ENCODE measurements around the gene KAZN. TPM values are rescaled to one million over a fixed set of nuclear protein-coding genes. Genes with fewer than 3 reads are reported as not detected.

KAZN gene
- total and polyA plus RNA-seq, 9 donors = 10.1 to 56.4 (median 27.9) TPM

DNA sequence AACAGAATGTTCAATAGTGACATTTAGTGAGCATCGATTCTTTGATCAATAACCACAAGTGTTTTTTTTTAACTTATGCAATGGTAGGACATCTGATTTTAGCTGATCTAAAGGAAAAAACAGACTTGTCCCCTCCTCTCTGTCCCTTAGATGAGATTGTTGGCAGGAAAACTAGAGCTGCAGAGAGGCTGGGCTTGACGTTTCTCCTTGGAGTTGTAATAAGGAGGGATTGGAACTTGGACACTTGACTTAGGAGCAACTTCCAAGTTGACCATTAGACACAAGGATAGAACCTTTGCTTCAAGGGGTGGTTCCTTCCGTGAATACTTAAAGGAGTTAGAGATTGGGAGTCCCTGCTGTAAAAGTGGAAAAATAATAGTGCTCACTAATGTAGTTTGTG is 49.9 kb downstream of the KAZN start:
- 62 to 68% (median 65%) methylated on average over 3 of the region's 3 CpGs for WGBS, 3 donors
- no peak overlapping the region for H3K27ac ChIP-seq
- intact Hi-C loops (cut with DNase I) = no loop called here

DNA sequence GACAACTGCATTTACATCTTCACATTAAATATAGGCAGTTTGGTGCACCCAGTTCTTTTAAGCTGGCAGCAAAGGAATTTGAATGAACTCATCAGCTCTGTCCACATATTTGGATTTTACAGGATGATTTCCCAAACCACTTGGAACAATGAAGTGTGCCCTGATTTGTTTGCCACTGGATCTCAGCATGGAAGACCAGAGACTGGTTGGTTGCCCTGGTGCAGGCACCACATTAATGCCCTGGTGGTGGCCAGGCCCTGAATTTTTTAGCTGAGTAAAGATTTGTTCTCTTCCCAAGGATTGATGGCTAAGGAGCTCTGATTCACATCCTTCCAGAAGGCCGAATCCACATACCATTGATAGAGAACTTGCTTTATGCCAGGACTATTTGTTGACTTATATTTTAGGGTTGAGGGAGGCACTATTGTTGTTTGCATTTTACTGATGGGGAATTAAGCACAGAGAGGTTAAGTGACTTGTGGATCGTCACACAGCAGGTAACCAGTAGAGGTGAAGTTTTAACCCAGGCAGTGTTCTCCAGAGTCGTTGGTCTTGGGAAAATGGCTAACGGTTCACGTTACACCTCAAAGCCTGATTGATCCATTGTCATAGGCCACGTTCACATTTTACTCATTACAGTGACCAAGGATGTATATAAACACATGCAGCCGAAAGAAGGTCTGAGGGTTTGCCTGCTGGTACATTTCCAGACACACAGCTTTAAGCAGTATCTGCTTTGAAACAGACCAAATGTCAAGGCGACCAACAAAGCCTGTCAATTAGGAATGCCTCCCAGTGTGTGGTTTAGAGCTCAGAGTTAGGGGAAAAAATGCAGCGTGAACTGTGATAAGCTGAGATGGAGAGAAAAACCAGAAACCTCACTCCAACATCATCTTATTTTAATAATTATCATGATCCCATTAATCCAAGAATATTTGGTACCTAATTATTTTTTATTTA is 50.7 kb downstream of the KAZN start:
- no peak for DNase-seq
- 44 to 59% (median 45%) methylated on average over 9 of the region's 9 CpGs for WGBS, 3 donors
- Histone ChIP-seq H3K9me3 (no peaks in the 10 kb centered on the region), H3K27me3 (no peaks in the 10 kb centered on the region), H3K36me3 (no peaks in the 10 kb centered on the region), H3K4me1 (ENCODE audit: insufficient read depth) (peaks cover 3% of the 10 kb centered on the region), H3K27ac (no peak overlapping the region), H3K4me3 (no peak overlapping the region)
- intact Hi-C loops (cut with DNase I) = no loop called here
- no peak for TF ChIP-seq POLR2A (IDR thresholded peaks at IDR 0.05)
- TF ChIP-seq, protein P1, sequence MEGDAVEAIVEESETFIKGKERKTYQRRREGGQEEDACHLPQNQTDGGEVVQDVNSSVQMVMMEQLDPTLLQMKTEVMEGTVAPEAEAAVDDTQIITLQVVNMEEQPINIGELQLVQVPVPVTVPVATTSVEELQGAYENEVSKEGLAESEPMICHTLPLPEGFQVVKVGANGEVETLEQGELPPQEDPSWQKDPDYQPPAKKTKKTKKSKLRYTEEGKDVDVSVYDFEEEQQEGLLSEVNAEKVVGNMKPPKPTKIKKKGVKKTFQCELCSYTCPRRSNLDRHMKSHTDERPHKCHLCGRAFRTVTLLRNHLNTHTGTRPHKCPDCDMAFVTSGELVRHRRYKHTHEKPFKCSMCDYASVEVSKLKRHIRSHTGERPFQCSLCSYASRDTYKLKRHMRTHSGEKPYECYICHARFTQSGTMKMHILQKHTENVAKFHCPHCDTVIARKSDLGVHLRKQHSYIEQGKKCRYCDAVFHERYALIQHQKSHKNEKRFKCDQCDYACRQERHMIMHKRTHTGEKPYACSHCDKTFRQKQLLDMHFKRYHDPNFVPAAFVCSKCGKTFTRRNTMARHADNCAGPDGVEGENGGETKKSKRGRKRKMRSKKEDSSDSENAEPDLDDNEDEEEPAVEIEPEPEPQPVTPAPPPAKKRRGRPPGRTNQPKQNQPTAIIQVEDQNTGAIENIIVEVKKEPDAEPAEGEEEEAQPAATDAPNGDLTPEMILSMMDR (IDR thresholded peaks at IDR 0.05) = no peak
- TF ChIP-seq EP300 (IDR thresholded peaks at IDR 0.05) = no peak

More for the DNA sequence above, 49.9 kb downstream of the KAZN start:
- Histone ChIP-seq H3K27me3 (no peaks in the 10 kb centered on the region), H3K4me3 (no peak overlapping the region), H3K36me3 (no peaks in the 10 kb centered on the region), H3K4me1 (ENCODE audit: insufficient read depth) (peaks cover 3% of the 10 kb centered on the region), H3K9me3 (no peaks in the 10 kb centered on the region)
- DNase-seq = no peak
- TF ChIP-seq POLR2A (IDR thresholded peaks at IDR 0.05) = no peak
- TF ChIP-seq, protein P1 (IDR thresholded peaks at IDR 0.05) = no peak
- TF ChIP-seq EP300 (IDR thresholded peaks at IDR 0.05) = no peak

DNA sequence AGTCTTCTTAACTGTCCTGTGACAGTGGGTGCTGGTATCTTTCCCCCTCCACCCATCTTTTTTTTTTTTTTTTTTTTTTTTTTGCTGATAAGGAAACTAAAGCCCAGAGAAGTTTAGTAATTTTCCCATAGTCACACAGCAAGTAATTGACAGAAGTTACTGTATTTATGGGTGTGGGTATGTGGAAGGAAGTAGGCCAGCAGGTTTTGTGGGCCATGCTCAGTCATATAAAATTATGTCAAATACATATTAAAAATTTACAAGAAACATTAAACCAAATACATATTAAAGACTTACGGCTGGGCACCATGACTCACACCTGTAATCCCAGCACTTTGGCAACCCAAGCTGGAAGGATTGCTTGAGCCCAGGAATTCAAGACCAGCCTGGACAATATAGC is 51.5 kb downstream of the KAZN start:
- Histone ChIP-seq H3K36me3 (no peaks in the 10 kb centered on the region), H3K9me3 (no peaks in the 10 kb centered on the region), H3K27ac (no peak overlapping the region), H3K27me3 (no peaks in the 10 kb centered on the region), H3K4me1 (ENCODE audit: insufficient read depth) (peaks cover 3% of the 10 kb centered on the region), H3K4me3 (no peak overlapping the region)
- DNase-seq = no peak
- intact Hi-C loops (cut with DNase I) = no loop called here
- 91 to 100% (median 94%) methylated on average over 1 of the region's 1 CpG for WGBS, 3 donors
- TF ChIP-seq, protein P1 (IDR thresholded peaks at IDR 0.05) = no peak
- TF ChIP-seq POLR2A (IDR thresholded peaks at IDR 0.05) (no peak), EP300 (IDR thresholded peaks at IDR 0.05) (no peak)

DNA sequence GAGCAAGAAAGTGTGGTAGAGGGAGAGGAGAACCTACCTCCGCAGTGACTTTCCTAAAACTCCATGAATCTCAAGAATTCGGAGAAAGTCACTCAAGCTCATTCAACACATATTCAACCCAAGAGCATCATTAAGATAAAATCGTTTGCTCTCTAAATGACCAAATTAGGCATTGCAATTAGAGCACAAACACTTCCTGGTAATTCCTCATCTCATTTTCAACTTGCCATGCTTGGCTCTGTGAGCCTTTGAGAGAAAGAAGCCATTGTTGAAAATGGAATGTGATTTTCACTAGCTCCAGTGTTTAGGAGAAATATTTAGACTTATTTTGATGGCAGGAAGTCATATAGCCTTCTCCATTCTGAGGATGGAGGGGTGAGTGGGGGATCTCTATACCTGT is 52.5 kb downstream of the KAZN start:
- Histone ChIP-seq H3K36me3 (no peaks in the 10 kb centered on the region), H3K4me3 (no peak overlapping the region), H3K4me1 (ENCODE audit: insufficient read depth) (peaks cover 3% of the 10 kb centered on the region), H3K9me3 (no peaks in the 10 kb centered on the region), H3K27me3 (no peaks in the 10 kb centered on the region), H3K27ac (no peak overlapping the region)
- WGBS, 3 donors = 69 to 71% (median 69%) methylated on average over 3 of the region's 3 CpGs
- no peak for TF ChIP-seq POLR2A (IDR thresholded peaks at IDR 0.05)
- intact Hi-C loops (cut with DNase I) = no loop called here
- DNase-seq = no peak

DNA sequence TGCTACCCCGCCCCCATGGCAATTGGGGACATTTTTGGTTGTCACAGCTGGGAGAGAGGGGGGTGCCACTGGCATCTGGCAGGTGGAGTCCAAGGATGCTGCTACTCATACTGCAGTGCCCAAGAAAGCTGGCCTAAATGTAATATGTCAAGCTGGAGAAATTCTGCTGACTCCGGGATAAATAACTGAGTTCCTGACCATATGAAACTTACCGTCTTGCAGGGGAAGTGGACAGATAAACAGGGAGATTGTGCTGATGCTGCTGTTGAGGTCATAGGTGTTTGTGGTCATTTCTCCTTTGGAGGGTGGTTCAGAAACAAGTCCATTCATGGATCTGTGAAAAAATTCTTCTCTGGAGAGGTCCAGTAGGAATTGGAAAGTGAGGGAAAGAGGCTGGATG is 54.4 kb downstream of the KAZN start:
- Histone ChIP-seq H3K4me3 (no peak overlapping the region), H3K4me1 (ENCODE audit: insufficient read depth) (peaks cover 3% of the 10 kb centered on the region), H3K9me3 (no peaks in the 10 kb centered on the region), H3K27me3 (no peaks in the 10 kb centered on the region), H3K27ac (no peak overlapping the region), H3K36me3 (no peaks in the 10 kb centered on the region)
- intact Hi-C loops (cut with DNase I) = no loop called here
- no peak for DNase-seq
- WGBS, 3 donors = 87 to 89% (median 89%) methylated on average over 3 of the region's 3 CpGs
- TF ChIP-seq POLR2A (IDR thresholded peaks at IDR 0.05) (no peak), EP300 (IDR thresholded peaks at IDR 0.05) (no peak)
- TF ChIP-seq, protein P1 (IDR thresholded peaks at IDR 0.05) = no peak
